ENCODE results near the gene CCDC170. TPM values are rescaled to one million over a fixed set of nuclear protein-coding genes. Genes with fewer than 3 reads are reported as not detected.

Gene CCDC170
- total and polyA plus RNA-seq, 4 donors = 0.37 to 0.59 (median 0.45) TPM

GRCh38 chr6:151585741-151586140 lies 91.9 kb downstream of the CCDC170 start:
- Histone ChIP-seq H3K36me3 (ENCODE audit: control insufficient read depth in 4 of 4, insufficient read depth in 3 of 4, low read depth in 1 of 4, low read length in 3 of 4) (no peaks in the 10 kb centered on the region), H3K27ac (ENCODE audit: low read depth in 1 of 2, low read length in 2 of 2) (no peak overlapping the region), H3K9me3 (ENCODE audit: control insufficient read depth in 4 of 4, low read length in 3 of 4) (no peaks in the 10 kb centered on the region), H3K9ac (ENCODE audit: low read depth in 1 of 2, low read length in 2 of 2) (no peak overlapping the region), H3K27me3 (ENCODE audit: control insufficient read depth in 4 of 4, insufficient read depth in 4 of 4, low read length in 3 of 4) (no peaks in the 10 kb centered on the region), H3K4me1 (ENCODE audit: control insufficient read depth in 4 of 4, insufficient read depth in 4 of 4, low read length in 3 of 4) (no peaks in the 10 kb centered on the region), H3K4me3 (ENCODE audit: low read depth in 1 of 3, low read length in 3 of 3) (no peak overlapping the region)
- 97% methylated on average over 2 of the region's 2 CpGs for WGBS
- no peak for DNase-seq (ENCODE audit: low spot score)
- TF ChIP-seq MAX (IDR thresholded peaks at IDR 0.05) = no peak
- TF ChIP-seq EGR1 (IDR thresholded peaks at IDR 0.05; ENCODE audit: low read depth in 2 of 2) = no peak
- no peak for TF ChIP-seq ATF3 (IDR thresholded peaks at IDR 0.05)
- TF ChIP-seq HNF4G (IDR thresholded peaks at IDR 0.05) = no peak
- no peak for TF ChIP-seq SP1 (IDR thresholded peaks at IDR 0.05)
- no peak for TF ChIP-seq JUND (IDR thresholded peaks at IDR 0.05)
- TF ChIP-seq REST (IDR thresholded peaks at IDR 0.05) = no peak
- no peak for TF ChIP-seq GABPA (IDR thresholded peaks at IDR 0.05 in 1 of 2, conservative IDR thresholded peaks at IDR 0.05 in 1 of 2)
- no peak for TF ChIP-seq ZBTB33 (IDR thresholded peaks at IDR 0.05)
- no peak for TF ChIP-seq YY1 (IDR thresholded peaks at IDR 0.05)
- TF ChIP-seq RAD21 (IDR thresholded peaks at IDR 0.05) = no peak
- TF ChIP-seq NR2F2 (IDR thresholded peaks at IDR 0.05) = no peak
- TF ChIP-seq HNF4A (conservative IDR thresholded peaks at IDR 0.05) = no peak
- no peak for TF ChIP-seq FOXA1 (IDR thresholded peaks at IDR 0.05)
- TF ChIP-seq TAF1 (conservative IDR thresholded peaks at IDR 0.05) = no peak
- no peak for TF ChIP-seq CTCF (IDR thresholded peaks at IDR 0.05; ENCODE audit: low read depth, low read length, missing input control)
- TF ChIP-seq RXRA (IDR thresholded peaks at IDR 0.05) = no peak
- TF ChIP-seq FOXA2 (IDR thresholded peaks at IDR 0.05) = no peak
